ENCODE results near the gene ARRDC3.
"Not testable (repeated sequence)": the region's sequence is repeated elsewhere in the genome, so short reads cannot be mapped to it uniquely, and the experiment has no call there.

ARRDC3 gene

GRCh38 chr5:91401175-91401574 is 18.1 kb upstream of the ARRDC3 start:
- no peak for TF ChIP-seq ZNF274 (IDR thresholded peaks at IDR 0.05; ENCODE audit: low read depth, low read length)

GRCh38 chr5:91397791-91398190 is 14.7 kb upstream of the ARRDC3 start:
- no peak overlapping the region for H3K4me3 ChIP-seq (ENCODE audit: low read length)
- no peak for TF ChIP-seq ZNF274 (IDR thresholded peaks at IDR 0.05; ENCODE audit: low read depth, low read length)

More at GRCh38 chr5:91401175-91401574, 18.1 kb upstream of the ARRDC3 start:
- H3K4me3 ChIP-seq (ENCODE audit: low read length), result no peak overlapping the region

DNA sequence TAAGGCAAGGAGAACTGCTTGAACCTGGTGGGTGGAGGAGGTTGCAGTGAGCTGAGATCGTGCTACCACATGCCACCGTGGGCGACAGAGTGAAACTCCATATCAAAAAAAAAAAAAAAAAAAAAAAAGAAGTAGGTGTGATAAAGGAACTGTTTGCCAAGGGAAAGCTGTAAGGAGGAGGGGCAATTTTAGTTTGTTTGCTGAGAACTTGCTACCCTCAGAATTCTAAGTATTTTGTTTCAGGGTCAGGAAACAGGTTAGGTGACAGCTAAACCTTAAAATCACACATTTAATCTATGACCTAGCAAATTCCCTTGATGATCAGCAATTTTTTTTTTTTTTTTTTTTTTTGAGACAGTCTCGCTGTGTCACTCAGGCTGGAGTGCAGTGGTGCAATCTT is 7.2 kb upstream of the ARRDC3 start:
- TF ChIP-seq ZNF274 (IDR thresholded peaks at IDR 0.05; ENCODE audit: low read depth, low read length), result no peak
- no peak overlapping the region for H3K4me3 ChIP-seq (ENCODE audit: low read length)

- H3K4me3 ChIP-seq (ENCODE audit: low read length), result not testable (repeated sequence)
These were observed 6.4 kb upstream of the ARRDC3 start for GRCh38 chr5:91389555-91389954.

DNA sequence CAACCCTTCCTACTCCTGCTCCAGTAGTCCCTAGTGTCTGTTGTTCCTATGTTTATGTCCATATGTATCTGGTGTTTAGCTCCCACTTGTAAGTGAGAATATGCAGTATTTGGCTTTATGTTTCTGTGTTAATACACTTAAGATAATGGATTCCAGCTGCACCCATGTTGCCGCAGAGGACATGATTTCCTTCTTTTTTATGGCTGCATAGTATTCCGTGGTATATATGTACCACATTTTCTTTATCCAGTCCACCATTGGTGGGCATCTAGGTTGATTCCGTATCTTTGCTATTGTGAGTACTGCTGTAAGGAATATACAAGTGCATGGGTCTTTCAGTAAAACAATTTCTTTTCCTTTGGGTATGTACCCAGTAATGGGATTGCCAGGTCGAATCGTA is 5.2 kb upstream of the ARRDC3 start:
- no peak for TF ChIP-seq ZNF274 (IDR thresholded peaks at IDR 0.05; ENCODE audit: low read depth, low read length)
- H3K4me3 ChIP-seq (ENCODE audit: low read length), result no peak overlapping the region

DNA sequence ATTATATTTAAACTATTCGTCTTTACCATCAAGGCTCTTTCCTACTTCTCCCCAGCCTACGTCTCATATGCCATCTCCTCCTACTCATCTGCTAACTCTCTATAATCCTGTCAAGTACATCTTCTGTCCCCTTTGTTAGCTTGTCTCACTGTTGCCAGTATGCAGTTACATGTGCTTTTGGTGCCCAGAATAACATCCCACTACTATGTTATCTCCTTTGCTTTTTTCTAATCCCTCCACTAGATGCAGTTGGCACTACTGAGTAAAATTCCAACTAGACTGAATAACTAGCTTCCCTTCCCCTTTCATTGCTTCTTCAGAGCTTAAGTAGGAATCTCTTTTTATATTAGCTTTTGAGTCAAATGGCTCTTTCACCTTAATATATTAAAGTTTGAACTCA is 3.0 kb upstream of the ARRDC3 start:
- H3K4me3 ChIP-seq (ENCODE audit: low read length), result no peak overlapping the region
- no peak for TF ChIP-seq ZNF274 (IDR thresholded peaks at IDR 0.05; ENCODE audit: low read depth, low read length)

DNA sequence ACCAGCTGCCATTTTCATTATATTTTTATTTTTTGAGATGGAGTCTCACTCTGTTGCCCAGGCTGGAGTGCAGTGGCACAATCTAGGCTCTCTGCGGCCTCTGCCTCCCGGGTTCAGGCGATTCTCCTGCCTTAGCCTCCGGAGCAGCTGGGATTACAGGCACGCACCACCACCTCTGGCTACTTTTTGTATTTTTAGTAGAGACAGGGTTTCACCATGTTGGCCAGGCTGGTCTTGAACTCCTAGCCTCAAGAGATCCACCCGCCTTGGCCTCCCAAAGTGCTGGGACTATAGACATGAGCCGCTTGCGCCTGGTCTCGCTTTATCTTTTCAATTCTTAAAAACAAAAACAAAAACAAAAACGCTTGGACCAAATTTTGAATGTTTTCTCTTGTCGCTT is 2.5 kb upstream of the ARRDC3 start:
- H3K4me3 ChIP-seq (ENCODE audit: low read length), result not testable (repeated sequence)

GRCh38 chr5:91384671-91385430 is 1.7 kb upstream of the ARRDC3 start:
- TF ChIP-seq ZNF274 (IDR thresholded peaks at IDR 0.05; ENCODE audit: low read depth, low read length), result no peak
- no peak overlapping the region; the same call in 1 of the 2 replicates for H3K4me3 ChIP-seq (ENCODE audit: low read length)

DNA sequence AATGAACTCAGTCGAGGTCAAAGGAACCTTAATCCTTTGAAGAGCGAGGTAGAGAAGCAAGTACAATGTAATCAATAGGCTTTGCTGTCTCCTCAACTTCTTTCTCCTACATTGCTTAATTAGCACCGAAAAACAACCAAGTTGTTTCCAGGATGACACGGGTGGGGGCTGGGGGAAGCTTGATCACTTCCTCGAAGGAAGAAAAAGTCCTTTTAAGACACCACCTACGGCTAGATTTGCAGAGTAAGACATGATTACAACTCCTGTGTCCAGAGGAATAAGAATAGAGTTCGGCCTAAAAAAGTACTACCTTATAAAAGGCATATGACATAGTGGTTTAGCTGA is 811 bp upstream of the ARRDC3 start:
- no peak for TF ChIP-seq ZNF274 (IDR thresholded peaks at IDR 0.05; ENCODE audit: low read depth, low read length)
- peak overlapping the region; percentile 79 for H3K4me3 ChIP-seq (ENCODE audit: low read length)

DNA sequence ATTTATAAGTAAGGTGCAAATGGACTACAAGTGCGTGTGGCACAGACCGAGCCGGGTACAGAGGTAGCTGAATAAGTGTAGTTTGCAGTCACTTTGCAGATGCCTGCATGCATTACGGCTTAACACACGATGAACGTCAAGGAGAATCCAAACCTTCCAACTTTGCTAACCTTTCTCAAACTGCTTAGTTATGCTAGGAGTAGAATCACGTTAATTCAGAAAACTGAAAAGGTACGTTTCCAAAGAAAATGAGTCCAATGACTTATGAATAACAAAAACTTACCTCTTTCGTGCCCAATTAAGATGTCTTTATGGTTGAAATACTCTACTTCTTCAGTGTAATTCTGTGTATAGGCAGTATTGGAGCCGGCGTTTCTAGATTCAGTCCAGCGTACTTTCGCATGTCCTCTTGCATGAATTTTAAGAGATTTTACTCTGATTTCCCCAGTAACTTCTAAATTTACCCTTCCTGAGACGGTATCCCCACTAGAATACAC is 539 bp downstream of the ARRDC3 start:
- peak overlapping the region; percentile 95 for H3K4me3 ChIP-seq (ENCODE audit: low read length)
- no peak for TF ChIP-seq ZNF274 (IDR thresholded peaks at IDR 0.05; ENCODE audit: low read depth, low read length)

GRCh38 chr5:91381774-91382359 is 1.2 kb downstream of the ARRDC3 start:
- no peak for TF ChIP-seq ZNF274 (IDR thresholded peaks at IDR 0.05; ENCODE audit: low read depth, low read length)
- peak overlapping the region; percentile 95 for H3K4me3 ChIP-seq (ENCODE audit: low read length)

GRCh38 chr5:91381239-91381773 is 1.8 kb downstream of the ARRDC3 start:
- no peak for TF ChIP-seq ZNF274 (IDR thresholded peaks at IDR 0.05; ENCODE audit: low read depth, low read length)
- H3K4me3 ChIP-seq (ENCODE audit: low read length), result peak overlapping the region; percentile 95

DNA sequence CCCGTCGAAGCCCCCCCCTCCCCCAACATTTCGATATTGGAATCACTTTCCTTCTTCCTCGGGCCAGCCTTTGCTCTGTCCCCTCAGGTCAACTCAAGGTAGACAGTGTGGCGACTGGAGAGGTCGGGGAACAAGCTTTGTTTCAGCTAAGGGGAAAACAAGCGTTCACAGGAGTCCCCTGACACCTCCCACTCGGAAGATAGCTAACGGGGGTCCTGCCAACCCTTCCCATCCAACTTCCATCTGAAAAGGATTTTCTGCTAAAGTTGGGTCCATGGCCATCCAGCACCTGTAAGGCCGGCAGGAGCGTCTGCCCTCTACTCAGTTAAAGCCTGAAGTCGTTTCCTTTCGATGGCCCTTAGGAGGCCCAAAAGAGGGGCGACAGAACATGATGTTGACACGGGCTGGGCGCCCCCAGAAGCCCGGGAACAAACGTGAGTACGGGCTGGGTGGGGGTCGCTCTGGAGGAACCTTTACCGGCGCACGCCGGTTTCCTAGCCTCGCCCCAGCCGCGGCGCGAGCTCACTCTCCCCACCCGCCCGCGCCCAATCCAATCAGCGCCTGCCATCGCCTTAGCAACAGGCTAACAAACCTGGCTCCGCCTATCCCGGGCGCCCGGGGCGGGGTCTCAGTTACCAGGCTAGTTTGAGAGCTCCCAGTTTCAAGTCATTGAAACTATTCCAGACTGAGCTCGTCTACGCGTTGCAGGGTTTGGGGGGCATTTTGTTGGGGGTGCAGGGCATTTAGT is 2.5 kb downstream of the ARRDC3 start:
- H3K4me3 ChIP-seq (ENCODE audit: low read length), result peak overlapping the region; percentile 95
- TF ChIP-seq ZNF274 (IDR thresholded peaks at IDR 0.05; ENCODE audit: low read depth, low read length), result no peak

- no peak for TF ChIP-seq ZNF274 (IDR thresholded peaks at IDR 0.05; ENCODE audit: low read depth, low read length)
- peak overlapping the region; percentile 100 for H3K4me3 ChIP-seq (ENCODE audit: low read length)
These were observed 3.1 kb downstream of the ARRDC3 start for GRCh38 chr5:91379914-91380490.
